Neuronal stem cell (in vitro differentiated cells): ENCODE data around the gene SS18L1. TPM values are rescaled to one million over a fixed set of nuclear protein-coding genes. Genes with fewer than 3 reads are reported as not detected.

Experiments used
- DNase-seq: peaks from one replicate; pipeline ENCODE4 v3.0.0-alpha.2; 2013; ENCODE audit warnings: low spot score
- H2AFZ ChIP-seq: one replicate; pipeline ENCODE4 v1.6.1; 2013; ENCODE audit warnings: mild to moderate bottlenecking, low read length, inconsistent platforms
- H2AK5ac ChIP-seq: 2 replicates; pipeline ENCODE4 v1.6.1; 2013; ENCODE audit warnings: low read depth, mild to moderate bottlenecking, inconsistent platforms, low read length, moderate library complexity, mixed read lengths
- H2BK120ac ChIP-seq: 2 replicates; pipeline ENCODE4 v1.6.1; 2013; ENCODE audit warnings: low read depth, mild to moderate bottlenecking, inconsistent platforms, low read length, moderate library complexity, mixed read lengths
- H2BK12ac ChIP-seq: one replicate; pipeline ENCODE4 v1.6.1; 2013; ENCODE audit warnings: low read length, inconsistent platforms
- H2BK15ac ChIP-seq: 2 replicates; pipeline ENCODE4 v1.6.1; 2013; ENCODE audit warnings: mild to moderate bottlenecking, low read length, inconsistent platforms, mixed read lengths
- H2BK5ac ChIP-seq: one replicate; pipeline ENCODE4 v1.6.1; 2013; ENCODE audit warnings: inconsistent platforms, mild to moderate bottlenecking, low read length, moderate library complexity
- H3K14ac ChIP-seq: one replicate; pipeline ENCODE4 v1.6.1; 2013; ENCODE audit warnings: low read length, inconsistent platforms
- H3K18ac ChIP-seq: 2 replicates; pipeline ENCODE4 v1.6.1; 2013; ENCODE audit warnings: low read length, inconsistent platforms
- H3K23ac ChIP-seq: 2 replicates; pipeline ENCODE4 v1.6.1; 2013; ENCODE audit warnings: low read depth, mild to moderate bottlenecking, mixed read lengths, low read length, inconsistent platforms; ENCODE audit not compliant: poor library complexity
- H3K27ac ChIP-seq: replicated peaks from 3 replicates; pipeline ENCODE4 v1.5.1; 2013; ENCODE audit warnings: low read length, inconsistent platforms
- H3K27me3 ChIP-seq, 3 experiments: 2 replicates each; pipeline ENCODE4 v1.6.1; 2013; ENCODE audit warnings: low read length in 3 of 3, mild to moderate bottlenecking in 2 of 3, inconsistent platforms in 1 of 3, low read depth in 1 of 3, mixed read lengths in 1 of 3, moderate library complexity in 1 of 3; ENCODE audit not compliant: control insufficient read depth in 3 of 3, insufficient read depth in 3 of 3
- H3K36me3 ChIP-seq, 2 donors: replicated peaks in 1 of 2; 2 replicates each; pipeline ENCODE4 v1.6.1; 2013; ENCODE audit warnings: low read length in 2 of 2; ENCODE audit not compliant: control insufficient read depth in 2 of 2, insufficient read depth in 2 of 2
- H3K4ac ChIP-seq: 2 replicates; pipeline ENCODE4 v1.6.1; 2013; ENCODE audit warnings: inconsistent platforms, mild to moderate bottlenecking, low read length, moderate library complexity
- H3K4me1 ChIP-seq, 2 donors: 1 replicate in 1 of 2; 2 replicates in 1 of 2; pipeline ENCODE4 v1.6.1; 2013; ENCODE audit warnings: low read length in 2 of 2, low read depth in 1 of 2; ENCODE audit not compliant: control insufficient read depth in 2 of 2, insufficient read depth in 1 of 2
- H3K4me2 ChIP-seq: one replicate; pipeline ENCODE4 v1.6.1; 2013; ENCODE audit warnings: mild to moderate bottlenecking, low read length, inconsistent platforms; ENCODE audit not compliant: insufficient read depth, poor library complexity, severe bottlenecking
- H3K4me3 ChIP-seq, 2 donors: 2 replicates each; pipeline ENCODE4 v1.5.1; 2013; ENCODE audit warnings: low read length in 2 of 2, mild to moderate bottlenecking in 2 of 2, inconsistent platforms in 1 of 2, moderate library complexity in 1 of 2
- H3K79me1 ChIP-seq: one replicate; pipeline ENCODE4 v1.6.1; 2013; ENCODE audit warnings: low read depth, mild to moderate bottlenecking, inconsistent platforms, low read length, moderate library complexity
- H3K9ac ChIP-seq: one replicate; pipeline ENCODE4 v1.6.1; 2013; ENCODE audit warnings: mild to moderate bottlenecking, low read depth, low read length, inconsistent platforms; ENCODE audit not compliant: poor library complexity
- H3K9me3 ChIP-seq, 2 donors: replicated peaks in 1 of 2; 2 replicates each; pipeline versions ENCODE3 to v1.6.1; 2013; ENCODE audit warnings: low read length in 2 of 2, mild to moderate bottlenecking in 2 of 2, inconsistent platforms in 1 of 2, low read depth in 1 of 2, mixed read lengths in 1 of 2, moderate library complexity in 1 of 2; ENCODE audit not compliant: control insufficient read depth in 2 of 2, insufficient read depth in 1 of 2
- H4K8ac ChIP-seq: one replicate; pipeline ENCODE4 v1.6.1; 2013; ENCODE audit warnings: low read depth, mild to moderate bottlenecking, inconsistent platforms, low read length, moderate library complexity
- H4K91ac ChIP-seq: one replicate; pipeline ENCODE4 v1.6.1; 2013; ENCODE audit warnings: low read length, low read depth, mild to moderate bottlenecking, inconsistent platforms; ENCODE audit not compliant: poor library complexity
- WGBS, 2 donors: extraction: QIAGEN DNeasy Blood & Tissue Kit; methylation state at CpG; one replicate each; pipeline ENCODE4 v1.1.7; 2013; ENCODE audit warnings: missing lambda C conversion rate in 2 of 2, mixed read lengths in 1 of 2; ENCODE audit not compliant: insufficient read length in 2 of 2, insufficient replicate concordance in 1 of 2; ENCODE audit errors: extremely low coverage in 2 of 2; 5-methylcytosine and 5-hydroxymethylcytosine counted together
- polyA plus RNA-seq, 2 experiments: library from polyadenylated mRNA; stranded (reverse); fragments of 200-250 nt; gene quantifications; one replicate each; pipeline ENCODE4 v1.2.3, GENCODE V29; 2013

Gene SS18L1
- 13.7 TPM for polyA plus RNA-seq (2013, experiment 1 of 2)
- polyA plus RNA-seq (2013, experiment 2 of 2) = 13.4 TPM

- H2BK120ac ChIP-seq = no peak within 1 kb of the TSS
Observed at GRCh38 chr20:62143081-62143956, at the start of gene SS18L1, which contains the start of gene PSMA7. Gene SS18L1, plus strand, starts transcription at chr20:62143769. Its CDS starts 52 bp downstream, at chr20:62143821. Gene PSMA7, minus strand, starts transcription at chr20:62143394. Its CDS starts 91 bp downstream, at chr20:62143303.

DNA sequence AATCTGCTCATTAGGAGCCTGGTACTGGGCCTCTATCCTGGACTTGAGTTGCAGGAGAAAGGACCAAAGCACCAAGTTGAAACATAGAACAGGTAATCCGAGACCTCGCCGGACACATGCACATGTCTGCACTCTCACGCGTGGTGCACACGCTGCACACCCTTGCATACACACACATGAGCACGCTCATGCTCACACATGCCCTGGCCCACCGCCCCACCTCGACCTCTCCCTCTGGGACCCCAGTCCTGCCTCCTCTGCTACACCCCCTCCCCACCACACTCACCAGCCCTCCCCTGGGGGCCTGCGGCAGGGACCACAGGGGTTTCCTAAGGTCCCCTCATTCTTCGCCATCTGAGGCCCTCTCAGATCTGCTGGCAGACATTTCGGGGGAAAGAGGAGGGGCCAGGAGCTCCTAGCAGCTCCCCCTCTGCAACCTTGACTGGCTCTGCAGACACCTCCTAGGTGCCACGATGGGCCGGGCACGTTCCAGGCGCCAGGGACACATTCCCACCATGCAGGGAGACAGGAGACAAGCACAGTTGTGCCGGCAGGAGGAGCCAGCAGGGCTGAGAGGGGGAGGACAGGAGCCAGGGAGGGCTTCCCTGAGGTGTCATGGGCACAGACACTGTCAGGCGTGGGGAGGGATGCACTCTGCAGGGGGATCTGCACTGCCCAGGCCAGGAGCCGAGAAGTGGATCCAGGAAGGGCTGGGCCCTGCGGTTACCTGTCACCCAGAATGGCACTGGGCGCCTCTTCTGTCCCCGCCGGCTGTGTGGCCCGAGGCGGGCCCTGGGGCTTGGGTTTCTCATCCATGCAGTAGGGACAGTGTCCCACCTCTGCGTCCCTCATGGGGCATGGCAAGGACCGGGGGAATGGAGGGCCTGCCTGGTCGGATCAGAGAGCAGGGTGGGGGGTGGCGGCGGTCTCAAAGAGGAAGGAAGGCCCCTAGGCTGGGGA lies 46.9 kb upstream of the SS18L1 start:
- H3K4me2 ChIP-seq = no peak overlapping the region
- H3K27me3 ChIP-seq = peaks cover 0 to 8% (median 0%) of the 10 kb centered on the region in 3 experiments
- peak overlapping the region; percentile 80 for H2AK5ac ChIP-seq
- no peak overlapping the region for H2BK12ac ChIP-seq
- no peaks in the 10 kb centered on the region for H3K4me1 ChIP-seq
- H2BK120ac ChIP-seq = peak overlapping the region; percentile 72
- peak overlapping the region in 1 of 2 donors; percentile 38 for H3K4me3 ChIP-seq
- peaks cover 0 to 15% of the 10 kb centered on the region in 2 donors for H3K9me3 ChIP-seq
- peak overlapping the region; percentile 44 for H3K18ac ChIP-seq
- H2BK5ac ChIP-seq = no peak overlapping the region
- H4K8ac ChIP-seq = no peak overlapping the region
- peak overlapping the region; percentile 49 for H4K91ac ChIP-seq
- peak overlapping the region; percentile 10 for H3K4ac ChIP-seq
- peak overlapping the region; percentile 77 for H2BK15ac ChIP-seq
- H3K14ac ChIP-seq = peak overlapping the region; percentile 17
- peak overlapping the region; percentile 39 for H3K9ac ChIP-seq
- no peak overlapping the region for H2AFZ ChIP-seq
- no peak for DNase-seq
- WGBS, 2 donors = no CpG with 5 or more reads among the region's 30 CpGs
- peak overlapping the region; percentile 70 for H3K23ac ChIP-seq
- H3K79me1 ChIP-seq = no peaks in the 10 kb centered on the region
- H3K27ac ChIP-seq = no peak overlapping the region
- no peaks in the 10 kb centered on the region for H3K36me3 ChIP-seq

More at GRCh38 chr20:62143081-62143956, at the start of gene SS18L1, which contains the start of gene PSMA7:
- H3K18ac ChIP-seq = peak within 1 kb of the TSS; percentile 99
- peak within 1 kb of the TSS; percentile 11 for H2BK12ac ChIP-seq
- peaks cover 24% of the 10 kb centered on the region for H3K79me1 ChIP-seq
- H2BK5ac ChIP-seq = peak within 1 kb of the TSS; percentile 99
- H2AFZ ChIP-seq = peak within 1 kb of the TSS; percentile 86
- peaks cover 10 to 12% of the 10 kb centered on the region in 2 donors for H3K4me1 ChIP-seq
- DNase-seq = peak; percentile 83
- peak within 1 kb of the TSS; percentile 82 for H3K23ac ChIP-seq
- peak within 1 kb of the TSS; percentile 84 to 96 for H3K4me3 ChIP-seq
- no CpG with 5 or more reads among the region's 148 CpGs for WGBS, 2 donors
- H2BK15ac ChIP-seq = no peak within 1 kb of the TSS
- no peak within 1 kb of the TSS for H4K8ac ChIP-seq
- H4K91ac ChIP-seq = no peak within 1 kb of the TSS
- H3K9me3 ChIP-seq = peaks cover 3 to 6% of the 10 kb centered on the region in 2 donors
- no peak within 1 kb of the TSS for H3K4ac ChIP-seq
- no peaks in the 10 kb centered on the region for H3K27me3 ChIP-seq
- H2AK5ac ChIP-seq = peak within 1 kb of the TSS; percentile 71
- peak within 1 kb of the TSS; percentile 96 for H3K9ac ChIP-seq
- peak within 1 kb of the TSS; percentile 77 for H3K4me2 ChIP-seq
- H3K27ac ChIP-seq = peak within 1 kb of the TSS; percentile 81
- peaks cover 32 to 58% of the 10 kb centered on the region in 2 donors for H3K36me3 ChIP-seq
- H3K14ac ChIP-seq = peak within 1 kb of the TSS; percentile 85

- H2AFZ ChIP-seq = no peak overlapping the region
- no peaks in the 10 kb centered on the region for H3K79me1 ChIP-seq
- peak overlapping the region; percentile 28 for H3K18ac ChIP-seq
- no peak overlapping the region for H4K8ac ChIP-seq
- no peak overlapping the region for H3K4ac ChIP-seq
- peaks cover 0 to 8% (median 0%) of the 10 kb centered on the region in 3 experiments for H3K27me3 ChIP-seq
- no peak for DNase-seq
- H3K23ac ChIP-seq = no peak overlapping the region
- peak overlapping the region; percentile 89 for H3K14ac ChIP-seq
- no CpG with 5 or more reads among the region's 16 CpGs for WGBS, 2 donors
- no peak overlapping the region for H2BK120ac ChIP-seq
- no peak overlapping the region for H3K9ac ChIP-seq
- H3K9me3 ChIP-seq = peaks cover 0 to 14% of the 10 kb centered on the region in 2 donors
- H2AK5ac ChIP-seq = peak overlapping the region; percentile 63
- no peak overlapping the region for H2BK5ac ChIP-seq
- no peaks in the 10 kb centered on the region for H3K36me3 ChIP-seq
- peak overlapping the region; percentile 89 for H2BK15ac ChIP-seq
- no peak overlapping the region for H3K4me2 ChIP-seq
- no peaks in the 10 kb centered on the region for H3K4me1 ChIP-seq
- no peak overlapping the region for H3K4me3 ChIP-seq
- H3K27ac ChIP-seq = no peak overlapping the region
- H2BK12ac ChIP-seq = peak overlapping the region; percentile 69
- no peak overlapping the region for H4K91ac ChIP-seq
Observed at GRCh38 chr20:62097881-62098407, 45.6 kb upstream of the SS18L1 start.
